Large intestine (tissue), 3 donors: ENCODE data around the gene DBN1. TPM values are rescaled to one million over a fixed set of nuclear protein-coding genes. Genes with fewer than 3 reads are reported as not detected.

ENCODE experiments used
- DNase-seq, 2 donors: peaks; one replicate each; pipeline versions ENCODE4 v3.0.0 to v3.0.0-alpha.2; 2013
- H3K27ac ChIP-seq: one replicate; pipeline ENCODE4 v1.5.1; 2013; ENCODE audit warnings: low read length
- H3K27me3 ChIP-seq: 2 replicates; pipeline ENCODE4 v1.6.1; 2013; ENCODE audit warnings: low read length; ENCODE audit not compliant: control insufficient read depth, insufficient read depth
- H3K36me3 ChIP-seq: 2 replicates; pipeline ENCODE4 v1.6.1; 2013; ENCODE audit warnings: low read length; ENCODE audit not compliant: control insufficient read depth, insufficient read depth
- H3K4me1 ChIP-seq: one replicate; pipeline ENCODE4 v1.6.1; 2013; ENCODE audit warnings: low read length; ENCODE audit not compliant: control insufficient read depth, insufficient read depth
- H3K4me3 ChIP-seq: one replicate; pipeline ENCODE4 v1.5.1; 2013; ENCODE audit warnings: low read length
- H3K9me3 ChIP-seq: one replicate; pipeline ENCODE4 v1.6.1; 2013; ENCODE audit warnings: mild to moderate bottlenecking, low read depth, low read length, moderate library complexity; ENCODE audit not compliant: control insufficient read depth
- WGBS: methylation state at CpG from one replicate; pipeline ENCODE4 v1.1.5; 2013; ENCODE audit warnings: low lambda C conversion rate; ENCODE audit not compliant: insufficient coverage; 5-methylcytosine and 5-hydroxymethylcytosine counted together
- polyA plus RNA-seq: library from polyadenylated mRNA; unstranded; fragments of 120-200 nt; gene quantifications from one replicate; pipeline ENCODE4 v1.2.1, GENCODE V29; 2013

DBN1 gene
- polyA plus RNA-seq, 1 donor, result 49.5 TPM

- H3K27me3 ChIP-seq, result peaks cover 33% of the 10 kb centered on the region
- H3K36me3 ChIP-seq, result no peaks in the 10 kb centered on the region
- peaks cover 15% of the 10 kb centered on the region for H3K4me1 ChIP-seq
- DNase-seq, result no peak
- no peaks in the 10 kb centered on the region for H3K9me3 ChIP-seq
- WGBS, result no CpG with 5 or more reads among the region's 9 CpGs
- no peak within 1 kb of the TSS for H3K4me3 ChIP-seq
- no peak within 1 kb of the TSS for H3K27ac ChIP-seq
Measured at GRCh38 chr5:177409043-177409801, 64.2 kb downstream of the DBN1 start, which contains the start of gene F12. TSS of gene F12 (minus strand) at chr5:177409564. CDS start at chr5:177409527, 37 bp downstream.

Other genes with a start within 250 kb of the DBN1 start
- 77.5 TPM for gene RAB24, start 169.9 kb downstream of the DBN1 start, polyA plus RNA-seq
- 271 TPM for gene PRELID1, start 169.8 kb downstream of the DBN1 start, polyA plus RNA-seq
- 14.9 TPM for gene MXD3, start 161.7 kb downstream of the DBN1 start, polyA plus RNA-seq
- gene LMAN2, start 122.0 kb downstream of the DBN1 start, polyA plus RNA-seq, result 161 TPM
- gene RGS14, start 115.7 kb downstream of the DBN1 start, polyA plus RNA-seq, result 20.0 TPM
- gene SLC34A1, start 89.2 kb downstream of the DBN1 start, polyA plus RNA-seq, result not detected
- not detected for gene PFN3, start 73.0 kb downstream of the DBN1 start, polyA plus RNA-seq
- 1.0 TPM for gene F12, start 64.1 kb downstream of the DBN1 start, polyA plus RNA-seq
- 16.6 TPM for gene GRK6, start 47.0 kb downstream of the DBN1 start, polyA plus RNA-seq
- 1.7 TPM for gene PRR7, start 26.8 kb downstream of the DBN1 start, polyA plus RNA-seq
- gene PDLIM7, start 24.0 kb upstream of the DBN1 start, polyA plus RNA-seq, result 118 TPM
- 4.7 TPM for gene DOK3, start 36.2 kb upstream of the DBN1 start, polyA plus RNA-seq
- gene DDX41, start 43.3 kb upstream of the DBN1 start, polyA plus RNA-seq, result 94.2 TPM
- gene FAM193B, start 80.9 kb upstream of the DBN1 start, polyA plus RNA-seq, result 76.8 TPM
- 119 TPM for gene TMED9, start 118.6 kb upstream of the DBN1 start, polyA plus RNA-seq
- 22.5 TPM for gene B4GALT7, start 126.5 kb upstream of the DBN1 start, polyA plus RNA-seq